Measurements from ENCODE around the gene DAW1.

DAW1 gene

GRCh38 chr2:227877421-227878310, 6.2 kb downstream of the DAW1 start:
- no peak overlapping the region for H3K27ac ChIP-seq (ENCODE audit: low read depth, low read length, poor library complexity, severe bottlenecking)
- TF ChIP-seq EZH2 (IDR thresholded peaks at IDR 0.05; ENCODE audit: borderline replicate concordance, low read length) (no peak), CTCF (IDR thresholded peaks at IDR 0.05; ENCODE audit: low read length) (no peak)
- H3K79me2 ChIP-seq (ENCODE audit: insufficient read depth, low read length) = no peaks in the 10 kb centered on the region
- H3K9me2 ChIP-seq (ENCODE audit: low read depth, low read length) = no peaks in the 10 kb centered on the region
- no peak overlapping the region for H3K4me3 ChIP-seq (ENCODE audit: low read depth, low read length, poor library complexity, severe bottlenecking)
- no peaks in the 10 kb centered on the region for H3K36me3 ChIP-seq (ENCODE audit: insufficient read depth, low read length)
- H2AFZ ChIP-seq (ENCODE audit: low read length) = no peak overlapping the region
- no peaks in the 10 kb centered on the region for H4K20me1 ChIP-seq (ENCODE audit: insufficient read depth, low read length)
- H3K9me3 ChIP-seq (ENCODE audit: low read length) = no peaks in the 10 kb centered on the region
- no peak overlapping the region for H3K9ac ChIP-seq (ENCODE audit: low read length)
- H3F3A ChIP-seq (ENCODE audit: insufficient read depth, low read length) = no peaks in the 10 kb centered on the region
- no peak overlapping the region for H3K4me2 ChIP-seq (ENCODE audit: low read length)
- H3K4me1 ChIP-seq (ENCODE audit: insufficient read depth, low read length, severe bottlenecking) = no peaks in the 10 kb centered on the region
- no peaks in the 10 kb centered on the region for H3K27me3 ChIP-seq (ENCODE audit: insufficient read depth, low read length)

GRCh38 chr2:227880460-227880859, 9.0 kb downstream of the DAW1 start:
- Histone ChIP-seq H3K9me2 (ENCODE audit: low read depth, low read length) (no peaks in the 10 kb centered on the region), H3K9me3 (ENCODE audit: low read length) (no peaks in the 10 kb centered on the region), H3K79me2 (ENCODE audit: insufficient read depth, low read length) (no peaks in the 10 kb centered on the region), H3K4me2 (ENCODE audit: low read length) (no peak overlapping the region), H3K36me3 (ENCODE audit: insufficient read depth, low read length) (no peaks in the 10 kb centered on the region), H3K27me3 (ENCODE audit: insufficient read depth, low read length) (no peaks in the 10 kb centered on the region), H3K9ac (ENCODE audit: low read length) (no peak overlapping the region), H4K20me1 (ENCODE audit: insufficient read depth, low read length) (no peaks in the 10 kb centered on the region), H3K4me1 (ENCODE audit: insufficient read depth, low read length, severe bottlenecking) (no peaks in the 10 kb centered on the region), H3F3A (ENCODE audit: insufficient read depth, low read length) (no peaks in the 10 kb centered on the region), H3K27ac (ENCODE audit: low read depth, low read length, poor library complexity, severe bottlenecking) (no peak overlapping the region), H2AFZ (ENCODE audit: low read length) (no peak overlapping the region), H3K4me3 (ENCODE audit: low read depth, low read length, poor library complexity, severe bottlenecking) (no peak overlapping the region)
- TF ChIP-seq CTCF (IDR thresholded peaks at IDR 0.05; ENCODE audit: low read length) (no peak), EZH2 (IDR thresholded peaks at IDR 0.05; ENCODE audit: borderline replicate concordance, low read length) (no peak)

GRCh38 chr2:227881866-227882517, 10.6 kb downstream of the DAW1 start:
- no peak for TF ChIP-seq EZH2 (IDR thresholded peaks at IDR 0.05; ENCODE audit: borderline replicate concordance, low read length)
- TF ChIP-seq CTCF (IDR thresholded peaks at IDR 0.05; ENCODE audit: low read length) = no peak
- H3K79me2 ChIP-seq (ENCODE audit: insufficient read depth, low read length) = no peaks in the 10 kb centered on the region
- H2AFZ ChIP-seq (ENCODE audit: low read length) = no peak overlapping the region
- no peaks in the 10 kb centered on the region for H3K9me3 ChIP-seq (ENCODE audit: low read length)
- H3K9ac ChIP-seq (ENCODE audit: low read length) = no peak overlapping the region
- no peaks in the 10 kb centered on the region for H3K9me2 ChIP-seq (ENCODE audit: low read depth, low read length)
- no peaks in the 10 kb centered on the region for H3K36me3 ChIP-seq (ENCODE audit: insufficient read depth, low read length)
- no peak overlapping the region for H3K4me2 ChIP-seq (ENCODE audit: low read length)
- H3K4me3 ChIP-seq (ENCODE audit: low read depth, low read length, poor library complexity, severe bottlenecking) = no peak overlapping the region
- H3K27ac ChIP-seq (ENCODE audit: low read depth, low read length, poor library complexity, severe bottlenecking) = no peak overlapping the region
- no peaks in the 10 kb centered on the region for H3F3A ChIP-seq (ENCODE audit: insufficient read depth, low read length)
- no peaks in the 10 kb centered on the region for H4K20me1 ChIP-seq (ENCODE audit: insufficient read depth, low read length)
- H3K4me1 ChIP-seq (ENCODE audit: insufficient read depth, low read length, severe bottlenecking) = no peaks in the 10 kb centered on the region
- no peaks in the 10 kb centered on the region for H3K27me3 ChIP-seq (ENCODE audit: insufficient read depth, low read length)

All from OCI-LY1 (cell line).